Measurements from ENCODE around the gene NGRN.

Gene NGRN

GRCh38 chr15:90223441-90224165, 41.9 kb upstream of the NGRN start:
- TF ChIP-seq, protein P1, sequence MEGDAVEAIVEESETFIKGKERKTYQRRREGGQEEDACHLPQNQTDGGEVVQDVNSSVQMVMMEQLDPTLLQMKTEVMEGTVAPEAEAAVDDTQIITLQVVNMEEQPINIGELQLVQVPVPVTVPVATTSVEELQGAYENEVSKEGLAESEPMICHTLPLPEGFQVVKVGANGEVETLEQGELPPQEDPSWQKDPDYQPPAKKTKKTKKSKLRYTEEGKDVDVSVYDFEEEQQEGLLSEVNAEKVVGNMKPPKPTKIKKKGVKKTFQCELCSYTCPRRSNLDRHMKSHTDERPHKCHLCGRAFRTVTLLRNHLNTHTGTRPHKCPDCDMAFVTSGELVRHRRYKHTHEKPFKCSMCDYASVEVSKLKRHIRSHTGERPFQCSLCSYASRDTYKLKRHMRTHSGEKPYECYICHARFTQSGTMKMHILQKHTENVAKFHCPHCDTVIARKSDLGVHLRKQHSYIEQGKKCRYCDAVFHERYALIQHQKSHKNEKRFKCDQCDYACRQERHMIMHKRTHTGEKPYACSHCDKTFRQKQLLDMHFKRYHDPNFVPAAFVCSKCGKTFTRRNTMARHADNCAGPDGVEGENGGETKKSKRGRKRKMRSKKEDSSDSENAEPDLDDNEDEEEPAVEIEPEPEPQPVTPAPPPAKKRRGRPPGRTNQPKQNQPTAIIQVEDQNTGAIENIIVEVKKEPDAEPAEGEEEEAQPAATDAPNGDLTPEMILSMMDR (IDR thresholded peaks at IDR 0.05; ENCODE audit: control insufficient read depth, insufficient read depth, low read depth, low read length, missing control alignments), result no peak
- no peak overlapping the region for H3K4me3 ChIP-seq (ENCODE audit: control insufficient read depth, low read depth, low read length)
- DNase-seq (ENCODE audit: low read depth), result no peak

GRCh38 chr15:90225047-90225446, 40.4 kb upstream of the NGRN start:
- TF ChIP-seq, protein P1 (IDR thresholded peaks at IDR 0.05; ENCODE audit: control insufficient read depth, insufficient read depth, low read depth, low read length, missing control alignments), result no peak
- H3K4me3 ChIP-seq (ENCODE audit: control insufficient read depth, low read depth, low read length), result no peak overlapping the region
- no peak for DNase-seq (ENCODE audit: low read depth)

GRCh38 chr15:90225504-90226234, 39.8 kb upstream of the NGRN start:
- TF ChIP-seq, protein P1 (IDR thresholded peaks at IDR 0.05; ENCODE audit: control insufficient read depth, insufficient read depth, low read depth, low read length, missing control alignments), result no peak
- no peak for DNase-seq (ENCODE audit: low read depth)
- no peak overlapping the region for H3K4me3 ChIP-seq (ENCODE audit: control insufficient read depth, low read depth, low read length)

DNA sequence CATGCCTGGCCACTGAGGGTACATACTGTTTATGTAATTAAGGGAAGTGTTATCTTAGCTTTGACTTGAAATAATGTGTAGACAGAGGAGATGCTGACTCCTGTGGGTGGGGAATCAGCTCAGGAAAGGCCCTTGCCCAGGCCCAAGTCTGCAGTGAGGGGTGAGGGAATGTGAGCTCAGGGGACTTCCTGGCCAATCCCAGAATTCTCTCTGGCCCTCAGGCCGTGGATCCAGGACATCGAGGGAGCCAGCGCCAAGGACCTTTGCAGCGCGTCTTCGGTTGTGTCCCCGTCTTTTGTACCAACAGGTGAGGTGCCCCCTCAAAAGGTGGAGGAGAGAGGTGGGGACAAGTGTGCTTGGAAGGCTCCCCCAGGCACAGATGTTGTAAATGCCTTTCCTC, 38.1 kb upstream of the NGRN start:
- no peak overlapping the region for H3K4me3 ChIP-seq (ENCODE audit: control insufficient read depth, low read depth, low read length)
- TF ChIP-seq, protein P1 (IDR thresholded peaks at IDR 0.05; ENCODE audit: control insufficient read depth, insufficient read depth, low read depth, low read length, missing control alignments), result no peak
- DNase-seq (ENCODE audit: low read depth), result no peak

GRCh38 chr15:90227816-90228772, 37.4 kb upstream of the NGRN start:
- no peak overlapping the region for H3K4me3 ChIP-seq (ENCODE audit: control insufficient read depth, low read depth, low read length)
- TF ChIP-seq, protein P1 (IDR thresholded peaks at IDR 0.05; ENCODE audit: control insufficient read depth, insufficient read depth, low read depth, low read length, missing control alignments), result no peak
- DNase-seq (ENCODE audit: low read depth), result no peak

DNA sequence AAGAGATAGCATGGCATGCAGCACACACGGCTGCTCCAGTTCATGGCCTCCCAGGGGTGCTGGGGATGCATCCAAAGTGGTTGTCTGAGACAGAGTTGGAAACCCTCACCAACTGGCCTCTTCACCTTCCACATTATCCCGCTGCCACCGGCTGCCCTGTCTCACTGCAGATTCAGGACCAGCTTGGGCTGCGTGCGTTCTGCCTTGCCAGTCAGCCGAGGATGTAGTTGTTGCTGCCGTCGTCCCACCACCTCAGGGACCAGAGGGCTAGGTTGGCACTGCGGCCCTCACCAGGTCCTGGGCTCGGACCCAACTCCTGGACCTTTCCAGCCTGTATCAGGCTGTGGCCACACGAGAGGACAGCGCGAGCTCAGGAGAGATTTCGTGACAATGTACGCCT, 36.5 kb upstream of the NGRN start:
- DNase-seq (ENCODE audit: low read depth), result no peak
- H3K4me3 ChIP-seq (ENCODE audit: control insufficient read depth, low read depth, low read length), result no peak overlapping the region
- TF ChIP-seq, protein P1 (IDR thresholded peaks at IDR 0.05; ENCODE audit: control insufficient read depth, insufficient read depth, low read depth, low read length, missing control alignments), result no peak

Data from AG09309 (cell line).